ES-I3 (cell line): ENCODE data around the gene LPAR1.
"Not testable (repeated sequence)": the region's sequence is repeated elsewhere in the genome, so short reads cannot be mapped to it uniquely, and the experiment has no call there.

ENCODE experiments used
- H3K36me3 ChIP-seq: 2 replicates; pipeline ENCODE4 v1.6.1; 2013; ENCODE audit warnings: mild to moderate bottlenecking, low read length, control low read depth, moderate library complexity; ENCODE audit not compliant: insufficient read depth
- H3K4me1 ChIP-seq: 2 replicates; pipeline ENCODE4 v1.6.1; 2013; ENCODE audit warnings: mild to moderate bottlenecking, control low read depth, low read length; ENCODE audit not compliant: insufficient read depth
- H3K9ac ChIP-seq: 2 replicates; pipeline ENCODE4 v1.6.1; 2013; ENCODE audit warnings: low read depth, mild to moderate bottlenecking, low read length, moderate library complexity
- H3K9me3 ChIP-seq: 2 replicates; pipeline ENCODE4 v1.6.1; 2013; ENCODE audit warnings: mild to moderate bottlenecking, low read length, moderate library complexity; ENCODE audit not compliant: control insufficient read depth, insufficient read depth

Gene LPAR1

DNA sequence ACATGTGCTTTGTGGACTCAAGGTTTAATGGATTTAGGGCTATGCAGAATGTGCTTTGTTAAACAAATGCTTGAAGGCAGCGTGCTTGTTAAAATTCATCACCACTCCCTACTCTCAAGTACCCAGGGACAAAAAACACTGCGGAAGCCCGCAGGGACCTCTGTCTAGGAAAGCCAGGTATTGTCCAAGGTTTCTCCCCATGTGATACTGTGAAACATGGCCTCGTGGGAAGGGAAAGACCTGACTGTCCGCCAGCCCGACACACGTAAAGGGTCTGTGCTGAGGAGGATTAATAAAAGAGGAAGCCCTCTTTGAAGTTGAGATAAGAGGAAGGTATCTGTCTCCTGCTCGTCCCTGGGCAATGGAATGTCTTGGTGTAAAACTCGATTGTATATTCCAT is 211.9 kb downstream of the LPAR1 start:
- not testable (repeated sequence) for H3K9me3 ChIP-seq, H3K9ac ChIP-seq, H3K4me1 ChIP-seq, H3K36me3 ChIP-seq

GRCh38 chr9:110825950-110826349 is 212.3 kb downstream of the LPAR1 start:
- Histone ChIP-seq H3K4me1 (no peaks in the 10 kb centered on the region), H3K36me3 (no peaks in the 10 kb centered on the region), H3K9me3 (peaks cover 7% of the 10 kb centered on the region), H3K9ac (no peak overlapping the region)

DNA sequence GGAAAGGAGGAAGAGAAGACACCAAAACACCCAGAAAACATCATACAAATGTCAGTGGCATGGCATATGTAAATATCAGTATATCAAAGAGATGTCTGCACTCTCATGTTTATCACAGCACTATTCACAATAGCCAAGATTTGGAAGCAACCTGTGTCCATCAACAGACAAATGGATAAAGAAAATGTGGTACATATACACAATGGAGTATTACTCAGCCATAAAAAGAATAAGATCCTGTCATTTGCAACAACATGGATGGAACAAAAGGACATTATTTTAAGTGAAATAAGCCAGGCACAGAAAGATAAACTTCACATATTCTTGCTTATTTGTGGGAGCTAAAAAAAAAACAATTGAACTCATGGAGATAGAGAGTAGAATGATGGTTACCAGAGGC is 213.1 kb downstream of the LPAR1 start:
- H3K9me3 ChIP-seq, H3K9ac ChIP-seq, H3K4me1 ChIP-seq, H3K36me3 ChIP-seq: not testable (repeated sequence)
